Spleen (tissue), 7 donors: ENCODE measurements around the gene HMGCLL1.

Experiments
- POLR2A ChIP-seq, 3 donors: fragments of 450-650 bp; IDR thresholded peaks; one replicate each; pipeline ENCODE4 v1.5.1; 2017; ENCODE audit warnings: antibody characterized with exemption in 3 of 3, mild to moderate bottlenecking in 1 of 3
- TF ChIP-seq, protein P1 (sequence below), 11 experiments: fragments of 200-600 bp in 7 of 11; fragments of 450-650 bp in 4 of 11; sonication (generic) in 4 of 11; IDR thresholded peaks in 8 of 11; conservative IDR thresholded peaks in 3 of 11; 1 replicate in 7 of 11; 2 replicates in 4 of 11; pipeline versions ENCODE4 v1.4.0 to v1.8.0; 2016 to 2021; ENCODE audit warnings: antibody characterized with exemption in 11 of 11, inconsistent platforms in 4 of 11, mild to moderate bottlenecking in 1 of 11
- donor health status: DM: no; HTN: no; CAD: no; lungs with moderate emphysema.
- donor health status: DM: no; HTN: no; CAD: no.
- donor health status: DM: no; HTN: no; CAD: no.

DNA sequence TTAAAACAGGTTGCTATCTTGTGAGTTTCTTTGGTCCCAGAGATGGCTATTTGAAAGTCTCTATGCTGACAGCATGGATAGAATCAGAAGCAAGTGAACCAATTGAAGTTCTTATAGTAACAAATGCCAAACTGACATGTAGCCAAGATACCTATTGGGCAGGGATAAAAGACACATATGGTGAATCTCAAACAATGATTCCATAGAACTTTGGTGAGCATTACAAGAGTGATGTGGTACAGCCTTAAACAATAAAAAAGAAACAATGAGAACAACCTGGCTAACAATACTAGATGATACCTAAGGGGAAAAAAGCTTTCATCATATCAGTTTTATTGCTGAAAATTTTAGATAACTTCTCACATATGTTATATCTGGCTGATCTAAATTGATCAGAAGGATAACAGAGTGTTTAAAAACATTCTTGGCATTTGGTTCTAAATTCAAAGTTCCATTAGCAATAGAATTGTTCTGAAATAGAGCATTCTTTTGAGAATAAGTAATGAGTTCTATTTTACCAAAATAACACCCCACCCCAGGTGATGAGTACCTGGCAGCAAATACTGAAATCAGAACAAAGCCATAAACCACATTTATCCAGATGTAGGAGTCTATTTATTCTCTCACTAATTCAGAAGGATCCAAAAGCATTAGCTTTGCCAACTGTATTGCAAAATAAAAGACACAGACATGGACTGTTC lies 5.8 kb upstream of the HMGCLL1 start:
- TF ChIP-seq POLR2A (IDR thresholded peaks at IDR 0.05): no peak
- TF ChIP-seq, protein P1, sequence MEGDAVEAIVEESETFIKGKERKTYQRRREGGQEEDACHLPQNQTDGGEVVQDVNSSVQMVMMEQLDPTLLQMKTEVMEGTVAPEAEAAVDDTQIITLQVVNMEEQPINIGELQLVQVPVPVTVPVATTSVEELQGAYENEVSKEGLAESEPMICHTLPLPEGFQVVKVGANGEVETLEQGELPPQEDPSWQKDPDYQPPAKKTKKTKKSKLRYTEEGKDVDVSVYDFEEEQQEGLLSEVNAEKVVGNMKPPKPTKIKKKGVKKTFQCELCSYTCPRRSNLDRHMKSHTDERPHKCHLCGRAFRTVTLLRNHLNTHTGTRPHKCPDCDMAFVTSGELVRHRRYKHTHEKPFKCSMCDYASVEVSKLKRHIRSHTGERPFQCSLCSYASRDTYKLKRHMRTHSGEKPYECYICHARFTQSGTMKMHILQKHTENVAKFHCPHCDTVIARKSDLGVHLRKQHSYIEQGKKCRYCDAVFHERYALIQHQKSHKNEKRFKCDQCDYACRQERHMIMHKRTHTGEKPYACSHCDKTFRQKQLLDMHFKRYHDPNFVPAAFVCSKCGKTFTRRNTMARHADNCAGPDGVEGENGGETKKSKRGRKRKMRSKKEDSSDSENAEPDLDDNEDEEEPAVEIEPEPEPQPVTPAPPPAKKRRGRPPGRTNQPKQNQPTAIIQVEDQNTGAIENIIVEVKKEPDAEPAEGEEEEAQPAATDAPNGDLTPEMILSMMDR (IDR thresholded peaks at IDR 0.05 in 8 of 11, conservative IDR thresholded peaks at IDR 0.05 in 3 of 11): no peak
